Parathyroid adenoma (tissue), 2 donors: ENCODE data around the gene ZNF532.

ENCODE experiments used
- H2AFZ ChIP-seq: fragments of 300-600 bp; sonication (generic); one replicate; pipeline ENCODE4 v1.7.0; 2017; ENCODE audit warnings: antibody characterized with exemption, mild to moderate bottlenecking
- H3K27ac ChIP-seq: fragments of 300-600 bp; sonication (generic); one replicate; pipeline ENCODE4 v1.7.0; 2017
- H3K27me3 ChIP-seq: fragments of 300-600 bp; sonication (generic); one replicate; pipeline ENCODE4 v1.7.0; 2017; ENCODE audit warnings: low read length; ENCODE audit not compliant: control insufficient read depth, insufficient read depth
- H3K36me3 ChIP-seq: fragments of 300-600 bp; sonication (generic); one replicate; pipeline ENCODE4 v1.7.0; 2017; ENCODE audit warnings: low read length; ENCODE audit not compliant: control insufficient read depth, insufficient read depth
- H3K4me1 ChIP-seq: fragments of 300-600 bp; sonication (generic); one replicate; pipeline ENCODE4 v1.7.0; 2017; ENCODE audit warnings: control low read depth
- H3K4me2 ChIP-seq: fragments of 300-600 bp; sonication (generic); one replicate; pipeline ENCODE4 v1.7.0; 2017; ENCODE audit warnings: low read length
- H3K4me3 ChIP-seq: fragments of 300-600 bp; sonication (generic); one replicate; pipeline ENCODE4 v1.7.0; 2017; ENCODE audit warnings: low read depth, low read length
- H3K79me2 ChIP-seq: fragments of 300-600 bp; sonication (generic); one replicate; pipeline ENCODE4 v1.7.0; 2017; ENCODE audit warnings: control low read depth
- H3K9ac ChIP-seq: fragments of 300-600 bp; sonication (generic); one replicate; pipeline ENCODE4 v1.7.0; 2017; ENCODE audit warnings: mild to moderate bottlenecking
- H3K9me3 ChIP-seq: fragments of 300-600 bp; sonication (generic); one replicate; pipeline ENCODE4 v1.7.0; 2017; ENCODE audit warnings: low read length; ENCODE audit not compliant: control insufficient read depth
- CTCF ChIP-seq: fragments of 300-600 bp; sonication (generic); IDR thresholded peaks from one replicate; pipeline ENCODE4 v1.7.0; 2017; ENCODE audit warnings: antibody characterized with exemption, mild to moderate bottlenecking
- donor health status: primary hyperparathyroidism.

Gene ZNF532

GRCh38 chr18:58909521-58909920, 44.8 kb downstream of the ZNF532 start:
- Histone ChIP-seq H3K27me3 (no peaks in the 10 kb centered on the region), H3K27ac (no peak overlapping the region), H3K4me3 (no peak overlapping the region), H3K9me3 (no peaks in the 10 kb centered on the region), H3K36me3 (no peaks in the 10 kb centered on the region), H2AFZ (no peak overlapping the region), H3K4me2 (no peak overlapping the region), H3K9ac (no peak overlapping the region), H3K79me2 (no peaks in the 10 kb centered on the region), H3K4me1 (peaks cover 13% of the 10 kb centered on the region)
- TF ChIP-seq CTCF = no peak

GRCh38 chr18:58911241-58911640, 46.6 kb downstream of the ZNF532 start:
- Histone ChIP-seq H3K27ac (peak overlapping the region; percentile 37), H3K4me2 (no peak overlapping the region), H3K4me3 (no peak overlapping the region), H3K4me1 (peaks cover 13% of the 10 kb centered on the region), H3K9me3 (no peaks in the 10 kb centered on the region), H3K9ac (no peak overlapping the region), H2AFZ (peak overlapping the region; percentile 65), H3K79me2 (no peaks in the 10 kb centered on the region), H3K36me3 (no peaks in the 10 kb centered on the region), H3K27me3 (no peaks in the 10 kb centered on the region)
- no peak for TF ChIP-seq CTCF

- peak overlapping the region; percentile 37 for H3K27ac ChIP-seq
Observed at GRCh38 chr18:58911766-58912165, 47.1 kb downstream of the ZNF532 start.

GRCh38 chr18:58915006-58915799, 50.5 kb downstream of the ZNF532 start:
- Histone ChIP-seq H3K27ac (no peak overlapping the region), H3K36me3 (no peaks in the 10 kb centered on the region)

More at GRCh38 chr18:58911766-58912165, 47.1 kb downstream of the ZNF532 start:
- TF ChIP-seq CTCF = no peak
- no peak overlapping the region for H3K4me3 ChIP-seq
- peaks cover 13% of the 10 kb centered on the region for H3K4me1 ChIP-seq
- H3K9me3 ChIP-seq = no peaks in the 10 kb centered on the region
- no peak overlapping the region for H3K9ac ChIP-seq
- no peaks in the 10 kb centered on the region for H3K27me3 ChIP-seq
- H2AFZ ChIP-seq = peak overlapping the region; percentile 65
- H3K4me2 ChIP-seq = no peak overlapping the region
- H3K36me3 ChIP-seq = no peaks in the 10 kb centered on the region
- H3K79me2 ChIP-seq = no peaks in the 10 kb centered on the region

More at GRCh38 chr18:58915006-58915799, 50.5 kb downstream of the ZNF532 start:
- H3K79me2 ChIP-seq = peaks cover 3% of the 10 kb centered on the region
- peaks cover 13% of the 10 kb centered on the region for H3K4me1 ChIP-seq
- peak overlapping the region; percentile 48 for H2AFZ ChIP-seq
- no peaks in the 10 kb centered on the region for H3K9me3 ChIP-seq
- no peak overlapping the region for H3K4me3 ChIP-seq
- TF ChIP-seq CTCF = no peak
- H3K4me2 ChIP-seq = no peak overlapping the region
- H3K9ac ChIP-seq = no peak overlapping the region
- no peaks in the 10 kb centered on the region for H3K27me3 ChIP-seq
